ENCODE data around the gene DAB2IP.

GRCh38 chr9:121698627-121699570 is 47.5 kb downstream of the DAB2IP start:
- TF ChIP-seq CTCF (conservative IDR thresholded peaks at IDR 0.05; ENCODE audit: low read depth, low read length) = no peak
- no peak for TF ChIP-seq MAZ (IDR thresholded peaks at IDR 0.05; ENCODE audit: borderline replicate concordance, low read depth, low read length)
- TF ChIP-seq RAD21 (IDR thresholded peaks at IDR 0.05; ENCODE audit: low read length) = no peak
- no peak for TF ChIP-seq ELK1 (IDR thresholded peaks at IDR 0.05; ENCODE audit: borderline replicate concordance, low read depth, low read length)
- no peak for TF ChIP-seq MXI1 (IDR thresholded peaks at IDR 0.05; ENCODE audit: borderline replicate concordance, low read depth, low read length)
- TF ChIP-seq BHLHE40 (IDR thresholded peaks at IDR 0.05; ENCODE audit: low read depth, low read length) = no peak
- no peak for TF ChIP-seq CHD1 (IDR thresholded peaks at IDR 0.05; ENCODE audit: low read depth, low read length)
- no peak for TF ChIP-seq USF2 (IDR thresholded peaks at IDR 0.05; ENCODE audit: low read depth, low read length)
- no peak for TF ChIP-seq CEBPB (IDR thresholded peaks at IDR 0.05; ENCODE audit: low read depth, low read length)
- TF ChIP-seq POLR2A (IDR thresholded peaks at IDR 0.05; ENCODE audit: low read depth, low read length) = no peak
- no peak for TF ChIP-seq RFX5 (IDR thresholded peaks at IDR 0.05; ENCODE audit: low read depth, low read length)
